K562 (cell line): ENCODE results near the gene CDKN2B-AS1. TPM values are rescaled to one million over a fixed set of nuclear protein-coding genes. Genes with fewer than 3 reads are reported as not detected.

Experiments
- CBX3 ChIP-seq, 2 experiments: IDR thresholded peaks; 1 replicate in 1 of 2; 2 replicates in 1 of 2; pipeline ENCODE4 v1.6.1; 2012; ENCODE audit warnings: inconsistent platforms in 2 of 2, low read length in 2 of 2, borderline replicate concordance in 1 of 2, control low read depth in 1 of 2
- CC2D1A ChIP-seq: fragments of 450-650 bp; IDR thresholded peaks from 2 replicates; pipeline ENCODE4 v1.6.1; 2017; ENCODE audit warnings: mild to moderate bottlenecking
- E4F1 ChIP-seq: fragments of 250-450 bp; sonication (Bioruptor Pico); IDR thresholded peaks from 2 replicates; pipeline ENCODE4 v1.5.0; 2021; ENCODE audit warnings: mild to moderate bottlenecking, borderline replicate concordance
- ELF4 ChIP-seq: fragments of 450-650 bp; formaldehyde crosslinking; IDR thresholded peaks from 2 replicates; pipeline ENCODE4 v1.4.0; 2022; ENCODE audit warnings: missing genetic modification characterization
- HNRNPH1 ChIP-seq: fragments of 200-400 bp; formaldehyde crosslinking; optimal IDR thresholded peaks from 2 replicates; pipeline ENCODE3; 2017; ENCODE audit warnings: low read depth, mild to moderate bottlenecking, low read length, moderate library complexity
- IRF1 ChIP-seq: sonication (generic); formaldehyde crosslinking; IDR thresholded peaks from 2 replicates; pipeline ENCODE4 v1.8.0; 2022; ENCODE audit warnings: missing genetic modification reagents, mild to moderate bottlenecking, borderline replicate concordance
- TSHZ1 ChIP-seq: fragments of 250-450 bp; sonication (Bioruptor Pico); IDR thresholded peaks from 2 replicates; pipeline ENCODE4 v1.4.0; 2020; ENCODE audit warnings: mild to moderate bottlenecking, moderate library complexity
- polyA plus RNA-seq, 8 experiments: library from polyadenylated mRNA; depleted of rRNA in 4 of 8; stranded (reverse) in 5 of 8; unstranded in 3 of 8; fragments of >200 nt; fragmentation: Nextera tagmentation in 2 of 8; fragmentation: Illumina TruSeq in 1 of 8; extraction: Ambion mirVana in 2 of 8; extraction: Trizol in 1 of 8; gene quantifications; 2 replicates each; pipeline versions ENCODE4 v1.2.1 to v1.2.3, GENCODE V29; 2011 to 2014; ENCODE audit warnings: inconsistent platforms in 1 of 8, missing spikeins in 1 of 8
- total RNA-seq, 7 experiments: library from RNA; depleted of rRNA in 6 of 7; stranded (reverse); fragments of >200 nt in 6 of 7; fragmentation: Illumina TruSeq in 2 of 7; extraction: Trizol in 2 of 7; gene quantifications; 2 replicates each; pipeline versions ENCODE4 v1.2.1 to v1.2.3, GENCODE V29; 2011 to 2021; ENCODE audit warnings: low replicate concordance in 1 of 7

CDKN2B-AS1 gene
- total and polyA plus RNA-seq, 9 of the 15 experiments (the other 6 are each of a cell fraction or from before 2014, with no cell fraction given): not detected

- TF ChIP-seq IRF1 (no peak), CBX3 (IDR thresholded peaks at IDR 0.05; ENCODE audit: borderline replicate concordance in 1 of 2, low read length in 2 of 2) (no peak), E4F1 (no peak), HNRNPH1 (no peak), CC2D1A (no peak), TSHZ1 (CRISPR knock-in tag) (no peak), ELF4 (CRISPR knock-in tag) (no peak)
- TF ChIP-seq, all 486 proteins: peak for 0
Observed at GRCh38 chr9:22002038-22002437, 7.4 kb downstream of the CDKN2B-AS1 start (continued).
